AG10803 (cell line): ENCODE measurements around the gene ZNF521.
"Not testable (repeated sequence)": the region's sequence is repeated elsewhere in the genome, so short reads cannot be mapped to it uniquely, and the experiment has no call there.

Experiments used
- DNase-seq: peaks from one replicate; pipeline ENCODE4 v3.0.0; 2010; ENCODE audit warnings: low read depth
- H3K4me3 ChIP-seq: 2 replicates; pipeline ENCODE4 v1.5.1; 2011; ENCODE audit warnings: mild to moderate bottlenecking, low read length, control low read depth
- TF ChIP-seq, protein P1 (sequence below): conservative IDR thresholded peaks from 2 replicates; pipeline ENCODE4 v1.5.1; 2011; ENCODE audit warnings: mild to moderate bottlenecking, low read length, control low read depth, inconsistent platforms

The ZNF521 gene

DNA sequence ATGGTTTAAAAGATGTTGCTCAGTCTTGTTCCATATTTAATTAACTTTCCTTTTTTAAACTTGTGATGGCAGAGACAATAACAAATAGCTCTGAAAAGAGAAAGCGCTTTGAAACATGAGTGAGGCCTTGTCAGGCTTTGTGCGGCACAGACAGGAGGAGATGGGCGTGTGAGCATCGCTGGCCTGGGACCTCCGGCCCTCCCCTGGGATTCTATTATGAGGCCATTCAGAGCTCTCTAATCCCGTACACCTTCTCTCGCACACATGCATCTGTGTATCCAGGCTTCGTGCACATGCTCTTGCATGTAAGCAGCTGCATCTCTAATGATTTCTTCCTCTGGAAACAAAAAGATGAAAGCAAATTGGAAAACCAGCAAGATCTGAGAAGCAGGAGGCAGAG, 313.7 kb downstream of the ZNF521 start:
- TF ChIP-seq, protein P1, sequence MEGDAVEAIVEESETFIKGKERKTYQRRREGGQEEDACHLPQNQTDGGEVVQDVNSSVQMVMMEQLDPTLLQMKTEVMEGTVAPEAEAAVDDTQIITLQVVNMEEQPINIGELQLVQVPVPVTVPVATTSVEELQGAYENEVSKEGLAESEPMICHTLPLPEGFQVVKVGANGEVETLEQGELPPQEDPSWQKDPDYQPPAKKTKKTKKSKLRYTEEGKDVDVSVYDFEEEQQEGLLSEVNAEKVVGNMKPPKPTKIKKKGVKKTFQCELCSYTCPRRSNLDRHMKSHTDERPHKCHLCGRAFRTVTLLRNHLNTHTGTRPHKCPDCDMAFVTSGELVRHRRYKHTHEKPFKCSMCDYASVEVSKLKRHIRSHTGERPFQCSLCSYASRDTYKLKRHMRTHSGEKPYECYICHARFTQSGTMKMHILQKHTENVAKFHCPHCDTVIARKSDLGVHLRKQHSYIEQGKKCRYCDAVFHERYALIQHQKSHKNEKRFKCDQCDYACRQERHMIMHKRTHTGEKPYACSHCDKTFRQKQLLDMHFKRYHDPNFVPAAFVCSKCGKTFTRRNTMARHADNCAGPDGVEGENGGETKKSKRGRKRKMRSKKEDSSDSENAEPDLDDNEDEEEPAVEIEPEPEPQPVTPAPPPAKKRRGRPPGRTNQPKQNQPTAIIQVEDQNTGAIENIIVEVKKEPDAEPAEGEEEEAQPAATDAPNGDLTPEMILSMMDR: no peak
- no peak for DNase-seq
- no peak overlapping the region for H3K4me3 ChIP-seq

DNA sequence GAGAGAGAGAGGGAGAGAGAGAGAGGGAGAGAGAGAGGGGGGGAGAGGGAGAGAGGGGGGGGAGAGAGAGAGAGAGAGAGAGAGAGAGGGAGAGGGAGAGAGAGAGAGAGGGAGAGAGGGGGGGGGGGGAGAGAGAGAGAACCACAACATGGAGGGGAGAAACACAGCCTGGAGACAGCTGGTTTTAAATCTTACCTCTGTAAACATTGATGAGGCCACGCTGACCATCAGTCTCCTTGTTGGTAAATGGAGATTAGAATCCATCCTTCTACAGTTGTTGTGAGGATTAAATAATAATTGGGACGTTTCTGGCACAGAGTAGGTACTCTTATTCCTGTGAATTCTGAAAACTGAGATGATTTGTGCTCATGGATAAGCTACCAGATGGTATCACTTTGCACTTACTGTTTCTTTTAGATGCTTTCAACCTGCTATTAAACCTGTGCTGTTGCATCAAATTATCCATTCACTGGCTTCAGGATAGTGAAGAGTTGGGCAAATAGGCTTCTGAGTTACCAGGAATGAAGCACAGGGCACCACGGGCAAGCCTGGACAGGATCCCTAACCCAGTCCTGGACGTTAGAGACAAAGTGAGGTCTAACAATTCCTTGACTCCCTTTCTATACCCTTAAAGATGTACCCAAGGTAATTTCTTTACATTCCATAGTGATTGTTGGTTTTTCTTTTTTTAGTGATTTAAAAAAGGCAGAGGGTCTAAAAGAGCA, 318.1 kb downstream of the ZNF521 start:
- TF ChIP-seq, protein P1: no peak
- no peak overlapping the region for H3K4me3 ChIP-seq
- DNase-seq: no peak

DNA sequence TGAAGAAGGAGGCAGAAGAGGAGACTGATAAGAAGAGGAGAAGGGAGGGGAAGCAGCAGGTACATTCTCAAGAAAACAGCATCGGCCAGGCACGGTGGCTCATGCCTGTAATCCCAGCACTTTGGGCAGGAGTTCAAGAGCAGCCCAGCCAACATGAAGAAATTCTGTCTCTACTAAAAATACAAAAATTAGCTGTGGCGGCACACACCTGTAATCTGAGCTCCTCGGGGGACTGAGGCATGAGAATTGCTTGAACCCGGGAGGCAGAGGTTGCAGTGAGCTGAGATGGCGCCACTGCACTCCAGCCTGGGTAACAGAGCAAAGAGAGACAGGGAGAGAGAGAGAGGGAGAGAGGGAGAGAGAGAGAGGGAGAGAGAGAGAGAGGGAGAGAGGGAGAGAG, 318.8 kb downstream of the ZNF521 start:
- H3K4me3 ChIP-seq, DNase-seq: not testable (repeated sequence)

DNA sequence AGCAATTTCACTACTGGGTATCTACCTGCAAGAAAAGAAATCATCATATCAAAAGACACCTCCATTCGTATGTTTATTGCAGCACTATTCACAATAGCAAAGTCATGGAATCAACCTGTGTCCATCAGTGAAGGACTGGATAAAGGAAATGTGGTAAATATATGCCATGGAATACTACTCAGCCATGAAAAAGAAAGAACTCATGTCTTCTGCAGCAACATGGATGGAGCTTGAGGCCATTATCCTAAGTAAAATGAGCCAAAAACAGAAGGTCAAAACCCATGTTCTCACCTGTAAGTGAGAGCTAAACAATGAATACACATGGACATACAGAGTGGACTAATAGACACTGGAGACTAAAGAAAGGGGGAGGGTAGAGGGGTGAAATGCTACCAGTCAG, 322.2 kb downstream of the ZNF521 start:
- H3K4me3 ChIP-seq: no peak overlapping the region
- no peak for DNase-seq
- TF ChIP-seq, protein P1: no peak

DNA sequence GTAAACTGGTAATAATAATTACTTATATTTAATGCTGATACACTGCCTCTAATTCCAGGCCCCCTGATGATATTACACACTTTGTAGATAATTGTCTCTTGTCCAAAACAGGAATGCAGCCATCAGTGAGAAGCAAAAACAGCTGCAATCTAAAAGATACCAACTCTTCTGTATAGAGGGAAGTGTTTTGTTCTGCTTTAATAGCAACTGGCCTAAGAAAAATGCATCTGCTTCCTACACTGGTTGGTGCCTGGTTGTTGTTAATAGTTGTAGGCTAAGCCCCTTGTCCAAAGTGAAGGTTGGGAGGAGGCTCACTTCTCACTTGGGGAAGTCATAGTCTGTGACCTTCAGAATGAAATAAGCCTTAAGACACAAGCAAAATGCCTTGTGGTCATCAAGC, 332.0 kb downstream of the ZNF521 start:
- no peak overlapping the region for H3K4me3 ChIP-seq
- DNase-seq: no peak
- TF ChIP-seq, protein P1: no peak

DNA sequence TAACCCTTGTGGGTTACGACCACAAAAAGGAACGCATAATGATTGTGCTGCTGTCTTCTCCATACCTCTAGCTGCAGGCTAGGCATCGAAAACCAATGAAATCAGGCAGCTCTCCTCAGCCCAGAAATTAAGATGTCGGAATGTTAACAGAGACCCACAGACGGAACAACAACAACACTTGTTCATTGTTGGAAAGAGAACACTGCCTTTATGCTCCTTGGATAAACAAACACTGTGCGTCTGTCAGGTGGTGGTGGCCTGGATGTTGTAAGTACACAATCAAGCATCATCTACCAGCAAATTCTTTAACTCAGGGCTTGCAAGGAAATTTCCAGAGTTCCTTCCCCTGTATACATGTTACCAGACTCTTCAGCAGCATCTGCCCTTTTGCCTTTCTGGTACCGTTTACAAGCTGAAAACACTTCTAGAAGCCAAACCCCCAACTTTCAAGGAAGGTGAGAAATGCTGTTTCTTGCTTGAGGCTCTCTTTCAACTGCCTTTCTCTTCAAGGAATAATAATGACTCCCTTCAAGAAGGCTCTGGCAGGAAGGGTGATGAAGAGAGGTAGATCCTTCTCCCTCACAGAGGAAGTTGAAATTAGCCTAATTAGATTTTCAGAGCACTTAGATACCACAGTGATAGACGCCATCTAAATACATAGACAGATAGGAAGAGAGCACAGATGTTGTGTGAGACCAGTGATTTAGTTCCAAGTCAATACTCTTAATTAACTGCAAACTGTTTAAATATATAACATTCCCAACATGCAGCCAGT, 332.7 kb downstream of the ZNF521 start:
- TF ChIP-seq, protein P1: no peak
- no peak for DNase-seq

DNA sequence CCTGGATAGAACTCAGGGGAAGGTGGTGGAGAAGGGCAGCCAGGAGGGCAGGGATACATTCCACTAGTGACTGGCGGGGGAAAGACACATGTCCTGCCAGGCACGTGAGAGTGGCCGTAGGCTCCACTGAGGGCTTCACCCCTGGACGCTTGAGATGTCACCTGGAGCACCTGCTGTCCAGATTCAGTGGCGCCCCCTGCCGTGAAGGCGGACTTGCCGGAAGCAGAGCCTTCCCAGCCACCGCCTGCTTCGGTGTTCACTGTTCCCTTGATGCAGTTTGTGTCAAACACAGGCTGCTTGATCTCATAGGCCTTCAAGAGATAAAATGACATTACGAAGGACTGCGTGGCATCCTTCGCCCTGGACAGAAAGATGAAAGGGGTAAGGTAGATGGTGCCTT, 335.3 kb downstream of the ZNF521 start:
- H3K4me3 ChIP-seq: no peak overlapping the region
- no peak for DNase-seq
- TF ChIP-seq, protein P1: no peak

More for the DNA sequence above, 332.7 kb downstream of the ZNF521 start:
- no peak overlapping the region for H3K4me3 ChIP-seq
